DMS153 treated with DMSO at 0.1 percent for 48 hours (cell line): ENCODE results near the gene BRPF3.

ENCODE experiments used
- DNase-seq: peaks from one replicate; lab custom pipeline; 2025; ENCODE audit not compliant: unreplicated experiment; lab: John Stamatoyannopoulos, UW

Gene BRPF3

GRCh38 chr6:36196113-36196879 lies at the start of gene BRPF3:
Gene BRPF3, plus strand, starts transcription at chr6:36196744. Its CDS starts 3,579 bp downstream, at chr6:36200323.
- peak; percentile 15 for DNase-seq

- no peak for DNase-seq
These were observed 49.2 kb upstream of the BRPF3 start for GRCh38 chr6:36147294-36147693.

- no peak for DNase-seq
These were observed 47.1 kb upstream of the BRPF3 start for GRCh38 chr6:36149476-36149875.

GRCh38 chr6:36150283-36150682 lies 46.3 kb upstream of the BRPF3 start:
- no peak for DNase-seq

DNA sequence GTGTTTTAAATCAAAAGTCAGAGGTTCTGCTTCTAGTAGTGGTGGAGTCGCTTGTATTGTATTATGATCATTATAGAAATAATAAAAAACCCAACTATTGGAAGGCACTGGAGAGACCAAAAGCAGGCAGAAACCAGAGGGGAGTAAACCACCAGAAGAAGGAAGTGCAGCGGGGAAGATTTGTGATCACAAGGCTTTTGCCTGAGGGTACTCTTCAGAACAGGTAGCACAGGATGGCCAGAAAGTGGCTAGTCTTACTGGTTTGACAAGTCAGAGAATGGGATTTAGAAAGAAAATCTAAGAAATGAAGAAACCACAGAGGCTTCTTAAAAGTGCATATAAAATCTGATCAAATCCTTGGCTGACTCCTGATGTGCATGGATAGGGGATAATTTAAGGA lies 42.3 kb upstream of the BRPF3 start:
- no peak for DNase-seq

GRCh38 chr6:36155662-36156061 lies 40.9 kb upstream of the BRPF3 start:
- DNase-seq = no peak

GRCh38 chr6:36160147-36160760 lies 36.3 kb upstream of the BRPF3 start:
- DNase-seq = no peak

- DNase-seq = no peak
These were observed 27.2 kb upstream of the BRPF3 start for GRCh38 chr6:36169023-36170007.

DNA sequence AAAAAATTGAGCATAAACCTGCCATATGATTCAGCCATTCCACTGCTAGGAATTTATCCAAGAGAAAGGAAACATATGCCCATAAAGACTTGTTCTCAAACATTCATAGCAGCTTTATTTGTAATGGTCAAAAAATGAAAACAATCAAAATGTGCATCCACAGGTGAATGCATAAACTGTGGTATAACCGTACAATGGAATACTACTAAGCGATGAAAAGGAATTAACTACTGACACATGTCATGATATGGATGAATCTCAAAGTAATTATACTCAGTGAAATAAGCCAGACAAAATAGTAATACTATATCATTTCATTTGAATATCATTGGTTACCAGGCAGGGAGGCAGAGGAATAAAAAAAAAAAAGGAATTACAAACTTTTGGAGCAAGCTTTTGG lies 25.8 kb upstream of the BRPF3 start:
- no peak for DNase-seq

GRCh38 chr6:36171573-36171972 lies 25.0 kb upstream of the BRPF3 start:
- DNase-seq = no peak

- no peak for DNase-seq
These were observed 19.4 kb upstream of the BRPF3 start for GRCh38 chr6:36177166-36177565.

- no peak for DNase-seq
These were observed 18.0 kb upstream of the BRPF3 start for GRCh38 chr6:36178544-36178943.

- DNase-seq = no peak
These were observed 16.4 kb upstream of the BRPF3 start for GRCh38 chr6:36180126-36180525.

GRCh38 chr6:36184311-36184710 lies 12.2 kb upstream of the BRPF3 start:
- DNase-seq = no peak

GRCh38 chr6:36186199-36186598 lies 10.3 kb upstream of the BRPF3 start:
- DNase-seq = no peak

GRCh38 chr6:36187446-36187845 lies 9.1 kb upstream of the BRPF3 start:
- DNase-seq = no peak

GRCh38 chr6:36195471-36196112 lies 952 bp upstream of the BRPF3 start:
- no peak for DNase-seq

GRCh38 chr6:36196880-36197548 lies 470 bp downstream of the BRPF3 start:
- DNase-seq = peak; percentile 58

GRCh38 chr6:36197739-36198221 lies 1.2 kb downstream of the BRPF3 start:
- no peak for DNase-seq

- no peak for DNase-seq
These were observed 2.4 kb downstream of the BRPF3 start for GRCh38 chr6:36198986-36199385.
